HepG2 (cell line): ENCODE measurements around the gene SMYD4. TPM values are rescaled to one million over a fixed set of nuclear protein-coding genes. Genes with fewer than 3 reads are reported as not detected.

Source experiments
- AHR ChIP-seq: IDR thresholded peaks from 2 replicates; pipeline ENCODE4 v1.6.1; 2018; ENCODE audit warnings: missing genetic modification reagents, missing compliant biosample characterization
- FOSL2 ChIP-seq: sonication (generic); formaldehyde crosslinking; IDR thresholded peaks from 2 replicates; pipeline ENCODE4 v1.4.0; 2020; ENCODE audit warnings: missing genetic modification reagents
- HMG20A ChIP-seq: IDR thresholded peaks from 2 replicates; pipeline ENCODE4 v1.6.1; 2016; ENCODE audit warnings: borderline replicate concordance
- IRF2 ChIP-seq: IDR thresholded peaks from 2 replicates; pipeline ENCODE4 v1.6.1; 2018; ENCODE audit warnings: missing genetic modification reagents, missing compliant biosample characterization
- ISL2 ChIP-seq: sonication (generic); formaldehyde crosslinking; IDR thresholded peaks from 2 replicates; pipeline ENCODE4 v1.5.0; 2020; ENCODE audit warnings: missing genetic modification reagents
- NFIC ChIP-seq: IDR thresholded peaks from 2 replicates; pipeline ENCODE4 v1.6.1; 2012; ENCODE audit warnings: mild to moderate bottlenecking, low read length, inconsistent platforms
- PLRG1 ChIP-seq: fragments of 450-650 bp; conservative IDR thresholded peaks from 2 replicates; pipeline ENCODE4 v1.6.1; 2016
- SNRNP70 ChIP-seq: fragments of 200-400 bp; formaldehyde crosslinking; IDR thresholded peaks from 2 replicates; pipeline ENCODE4 v1.6.1; 2017; ENCODE audit warnings: mild to moderate bottlenecking, low read depth, low read length, moderate library complexity
- SRSF1 ChIP-seq: fragments of 200-400 bp; formaldehyde crosslinking; optimal IDR thresholded peaks from 2 replicates; pipeline ENCODE3; 2017; ENCODE audit warnings: mild to moderate bottlenecking, low read depth, low read length, moderate library complexity
- TBX2 ChIP-seq: sonication (generic); formaldehyde crosslinking; IDR thresholded peaks from 2 replicates; pipeline ENCODE4 v1.5.0; 2020; ENCODE audit warnings: missing genetic modification reagents, mild to moderate bottlenecking, borderline replicate concordance
- YEATS4 ChIP-seq: sonication (generic); formaldehyde crosslinking; IDR thresholded peaks from 2 replicates; pipeline ENCODE4 v1.4.0; 2020; ENCODE audit warnings: missing genetic modification reagents, borderline replicate concordance
- ZNF180 ChIP-seq: sonication (generic); formaldehyde crosslinking; IDR thresholded peaks from 2 replicates; pipeline ENCODE4 v1.4.0; 2020; ENCODE audit warnings: low read depth, missing genetic modification reagents, borderline replicate concordance
- ZNF431 ChIP-seq: sonication (generic); formaldehyde crosslinking; IDR thresholded peaks from 2 replicates; pipeline ENCODE4 v1.9.0; 2022; ENCODE audit warnings: missing genetic modification reagents, low read depth, mild to moderate bottlenecking, borderline replicate concordance
- ZSCAN12 ChIP-seq: sonication (generic); formaldehyde crosslinking; IDR thresholded peaks from 2 replicates; pipeline ENCODE4 v1.9.0; 2021; ENCODE audit warnings: mild to moderate bottlenecking, missing genetic modification reagents
- polyA plus RNA-seq, 8 experiments: library from polyadenylated mRNA; depleted of rRNA in 3 of 8; stranded (reverse) in 7 of 8; unstranded in 1 of 8; fragments of >200 nt; fragmentation: Illumina TruSeq in 4 of 8; extraction: Trizol in 4 of 8; gene quantifications; 2 replicates each; pipeline versions ENCODE4 v1.2.1 to v1.2.3, GENCODE V29; 2011 to 2016; ENCODE audit warnings: low read depth in 4 of 8, missing spikeins in 1 of 8, mixed read lengths in 1 of 8; ENCODE audit not compliant: insufficient read depth in 1 of 8
- total RNA-seq, 5 experiments: library from RNA; depleted of rRNA; stranded (reverse); fragments of >200 nt; fragmentation: Illumina TruSeq; extraction: Trizol; gene quantifications; 2 replicates each; pipeline ENCODE4 v1.2.3, GENCODE V29; 2016; ENCODE audit warnings: low read depth in 1 of 5
- TF ChIP-seq, protein P1 (sequence below): sonication (generic); formaldehyde crosslinking; conservative IDR thresholded peaks from 2 replicates; pipeline ENCODE4 v1.8.0; 2022; ENCODE audit warnings: missing genetic modification reagents
- TF ChIP-seq, protein P2 (sequence below), 2 experiments: sonication (generic) in 1 of 2; formaldehyde crosslinking in 1 of 2; IDR thresholded peaks; 2 replicates each; pipeline versions ENCODE4 v1.4.0 to v1.6.1; 2018 to 2020; ENCODE audit warnings: missing genetic modification reagents in 2 of 2, borderline replicate concordance in 1 of 2, low read depth in 1 of 2, mild to moderate bottlenecking in 1 of 2, missing biosample characterization in 1 of 2
- TF ChIP-seq, protein P3 (sequence below): sonication (generic); formaldehyde crosslinking; IDR thresholded peaks from 2 replicates; pipeline ENCODE4 v1.4.0; 2020; ENCODE audit warnings: missing genetic modification reagents
- TF ChIP-seq, protein P4 (sequence below): sonication (generic); formaldehyde crosslinking; IDR thresholded peaks from 2 replicates; pipeline ENCODE4 v1.4.0; 2020; ENCODE audit warnings: missing genetic modification reagents, low read depth, mild to moderate bottlenecking, borderline replicate concordance

SMYD4 gene
- total and polyA plus RNA-seq, 2 of the 13 experiments (the other 11 are each of a cell fraction or from before 2014, with no cell fraction given): 7.4 to 11.3 TPM

DNA sequence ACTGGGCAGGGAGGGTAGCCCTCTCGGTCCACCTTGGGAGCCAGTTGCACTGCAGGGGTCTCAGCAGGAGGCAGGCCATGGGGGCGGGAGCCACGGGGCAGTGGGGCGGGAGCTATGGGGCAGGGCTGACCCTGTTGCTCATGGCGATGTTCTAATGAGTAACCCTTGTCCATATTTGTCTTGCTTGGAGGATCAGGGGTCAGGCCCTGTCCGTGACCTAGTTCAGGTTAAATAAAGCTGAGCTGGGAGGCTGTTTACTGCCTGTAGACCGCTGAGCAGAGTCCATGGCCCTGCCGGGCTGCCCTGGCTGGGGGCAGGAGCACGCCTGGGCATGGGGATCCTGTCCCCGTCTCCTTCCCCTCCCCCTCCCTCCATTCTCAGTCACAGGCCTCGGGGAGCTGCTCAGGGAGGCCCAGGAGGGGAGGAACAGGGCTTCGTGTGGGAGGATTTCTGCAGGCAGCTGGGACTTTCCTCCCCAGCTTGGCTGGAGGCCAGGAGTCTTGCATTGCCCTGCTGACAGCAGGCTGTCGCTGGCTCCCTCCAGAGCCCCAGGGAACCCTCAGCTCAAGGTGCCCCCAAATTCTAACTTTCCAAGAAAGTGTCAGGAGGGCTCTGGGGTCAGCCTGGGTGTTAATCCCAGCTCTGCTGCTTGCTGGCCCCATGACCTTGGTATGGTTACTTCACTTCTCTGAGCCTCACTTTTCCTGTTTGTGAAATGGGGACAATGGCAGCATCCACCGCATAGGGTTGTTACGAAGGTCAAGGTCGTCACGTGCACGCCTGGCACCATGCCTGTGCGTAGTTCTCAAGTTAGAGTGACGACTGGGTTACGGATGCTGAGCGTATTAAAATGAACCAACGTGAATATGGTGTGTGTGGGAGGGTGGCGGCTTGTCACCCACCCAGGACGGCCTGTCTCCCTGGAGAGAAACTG, 93.1 kb downstream of the SMYD4 start (continued):
- TF ChIP-seq, protein P1, sequence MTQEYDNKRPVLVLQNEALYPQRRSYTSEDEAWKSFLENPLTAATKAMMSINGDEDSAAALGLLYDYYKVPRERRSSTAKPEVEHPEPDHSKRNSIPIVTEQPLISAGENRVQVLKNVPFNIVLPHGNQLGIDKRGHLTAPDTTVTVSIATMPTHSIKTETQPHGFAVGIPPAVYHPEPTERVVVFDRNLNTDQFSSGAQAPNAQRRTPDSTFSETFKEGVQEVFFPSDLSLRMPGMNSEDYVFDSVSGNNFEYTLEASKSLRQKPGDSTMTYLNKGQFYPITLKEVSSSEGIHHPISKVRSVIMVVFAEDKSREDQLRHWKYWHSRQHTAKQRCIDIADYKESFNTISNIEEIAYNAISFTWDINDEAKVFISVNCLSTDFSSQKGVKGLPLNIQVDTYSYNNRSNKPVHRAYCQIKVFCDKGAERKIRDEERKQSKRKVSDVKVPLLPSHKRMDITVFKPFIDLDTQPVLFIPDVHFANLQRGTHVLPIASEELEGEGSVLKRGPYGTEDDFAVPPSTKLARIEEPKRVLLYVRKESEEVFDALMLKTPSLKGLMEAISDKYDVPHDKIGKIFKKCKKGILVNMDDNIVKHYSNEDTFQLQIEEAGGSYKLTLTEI (CRISPR knock-in tag): no peak
- TF ChIP-seq ZNF180 (CRISPR knock-in tag) (0 out of 2 replicates have a peak, but pooled peaks have one; percentile 57), AHR (CRISPR knock-in tag) (no peak; the same call in 1 of the 2 replicates), ZSCAN12 (peak; percentile 63; the same call in 1 of the 2 replicates), ZNF431 (no peak), TBX2 (CRISPR knock-in tag) (peak; percentile 96), NFIC (peak; percentile 97), ISL2 (CRISPR knock-in tag) (peak; percentile 90), HMG20A (CRISPR knock-in tag) (peak; percentile 89), IRF2 (peak; percentile 82), PLRG1 (no peak), FOSL2 (CRISPR knock-in tag) (peak; percentile 84), SNRNP70 (no peak), YEATS4 (CRISPR knock-in tag) (peak; percentile 96), SRSF1 (no peak)
- TF ChIP-seq, protein P2, sequence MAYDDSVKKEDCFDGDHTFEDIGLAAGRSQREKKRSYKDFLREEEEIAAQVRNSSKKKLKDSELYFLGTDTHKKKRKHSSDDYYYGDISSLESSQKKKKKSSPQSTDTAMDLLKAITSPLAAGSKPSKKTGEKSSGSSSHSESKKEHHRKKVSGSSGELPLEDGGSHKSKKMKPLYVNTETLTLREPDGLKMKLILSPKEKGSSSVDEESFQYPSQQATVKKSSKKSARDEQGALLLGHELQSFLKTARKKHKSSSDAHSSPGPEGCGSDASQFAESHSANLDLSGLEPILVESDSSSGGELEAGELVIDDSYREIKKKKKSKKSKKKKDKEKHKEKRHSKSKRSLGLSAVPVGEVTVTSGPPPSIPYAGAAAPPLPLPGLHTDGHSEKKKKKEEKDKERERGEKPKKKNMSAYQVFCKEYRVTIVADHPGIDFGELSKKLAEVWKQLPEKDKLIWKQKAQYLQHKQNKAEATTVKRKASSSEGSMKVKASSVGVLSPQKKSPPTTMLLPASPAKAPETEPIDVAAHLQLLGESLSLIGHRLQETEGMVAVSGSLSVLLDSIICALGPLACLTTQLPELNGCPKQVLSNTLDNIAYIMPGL (CRISPR knock-in tag; IDR thresholded peaks at IDR 0.05; ENCODE audit: borderline replicate concordance in 1 of 2, low read depth in 1 of 2): peak; percentile 21 to 35; a peak in 2 of 4 replicates
- TF ChIP-seq, protein P3, sequence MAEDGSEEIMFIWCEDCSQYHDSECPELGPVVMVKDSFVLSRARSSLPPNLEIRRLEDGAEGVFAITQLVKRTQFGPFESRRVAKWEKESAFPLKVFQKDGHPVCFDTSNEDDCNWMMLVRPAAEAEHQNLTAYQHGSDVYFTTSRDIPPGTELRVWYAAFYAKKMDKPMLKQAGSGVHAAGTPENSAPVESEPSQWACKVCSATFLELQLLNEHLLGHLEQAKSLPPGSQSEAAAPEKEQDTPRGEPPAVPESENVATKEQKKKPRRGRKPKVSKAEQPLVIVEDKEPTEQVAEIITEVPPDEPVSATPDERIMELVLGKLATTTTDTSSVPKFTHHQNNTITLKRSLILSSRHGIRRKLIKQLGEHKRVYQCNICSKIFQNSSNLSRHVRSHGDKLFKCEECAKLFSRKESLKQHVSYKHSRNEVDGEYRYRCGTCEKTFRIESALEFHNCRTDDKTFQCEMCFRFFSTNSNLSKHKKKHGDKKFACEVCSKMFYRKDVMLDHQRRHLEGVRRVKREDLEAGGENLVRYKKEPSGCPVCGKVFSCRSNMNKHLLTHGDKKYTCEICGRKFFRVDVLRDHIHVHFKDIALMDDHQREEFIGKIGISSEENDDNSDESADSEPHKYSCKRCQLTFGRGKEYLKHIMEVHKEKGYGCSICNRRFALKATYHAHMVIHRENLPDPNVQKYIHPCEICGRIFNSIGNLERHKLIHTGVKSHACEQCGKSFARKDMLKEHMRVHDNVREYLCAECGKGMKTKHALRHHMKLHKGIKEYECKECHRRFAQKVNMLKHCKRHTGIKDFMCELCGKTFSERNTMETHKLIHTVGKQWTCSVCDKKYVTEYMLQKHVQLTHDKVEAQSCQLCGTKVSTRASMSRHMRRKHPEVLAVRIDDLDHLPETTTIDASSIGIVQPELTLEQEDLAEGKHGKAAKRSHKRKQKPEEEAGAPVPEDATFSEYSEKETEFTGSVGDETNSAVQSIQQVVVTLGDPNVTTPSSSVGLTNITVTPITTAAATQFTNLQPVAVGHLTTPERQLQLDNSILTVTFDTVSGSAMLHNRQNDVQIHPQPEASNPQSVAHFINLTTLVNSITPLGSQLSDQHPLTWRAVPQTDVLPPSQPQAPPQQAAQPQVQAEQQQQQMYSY: no peak
- TF ChIP-seq, protein P4, sequence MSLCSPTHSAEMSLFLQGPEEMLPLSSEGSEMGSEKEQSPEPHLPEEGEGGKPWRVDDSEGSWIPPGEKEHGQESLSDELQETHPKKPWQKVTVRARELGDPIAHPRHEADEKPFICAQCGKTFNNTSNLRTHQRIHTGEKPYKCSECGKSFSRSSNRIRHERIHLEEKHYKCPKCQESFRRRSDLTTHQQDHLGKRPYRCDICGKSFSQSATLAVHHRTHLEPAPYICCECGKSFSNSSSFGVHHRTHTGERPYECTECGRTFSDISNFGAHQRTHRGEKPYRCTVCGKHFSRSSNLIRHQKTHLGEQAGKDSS (CRISPR knock-in tag): peak; percentile 80
